SKM-1 treated with dmso at 0.1 percent for 144 hours (cell line): ENCODE data around the gene SLC16A2.
A peak's percentile ranks its signal among the peaks of the same experiment; 100 is the strongest.

ENCODE experiments used
- DNase-seq: peaks from one replicate; lab custom pipeline; 2025; ENCODE audit not compliant: unreplicated experiment; lab: John Stamatoyannopoulos, UW

Gene SLC16A2

GRCh38 chrX:74421036-74421739 lies at the start of gene SLC16A2:
Gene SLC16A2, plus strand, starts transcription at chrX:74421493. Its CDS starts 145 bp downstream, at chrX:74421638.
- peak; percentile 37 for DNase-seq

GRCh38 chrX:74372272-74372671 lies 49.0 kb upstream of the SLC16A2 start:
- DNase-seq = no peak

GRCh38 chrX:74377282-74377681 lies 44.0 kb upstream of the SLC16A2 start:
- DNase-seq = no peak

- peak; percentile 55 for DNase-seq
Measured at GRCh38 chrX:74382613-74383012, 38.7 kb upstream of the SLC16A2 start.

- peak; percentile 38 for DNase-seq
Measured at GRCh38 chrX:74383611-74384010, 37.7 kb upstream of the SLC16A2 start.

GRCh38 chrX:74389016-74389722 lies 32.1 kb upstream of the SLC16A2 start:
- no peak for DNase-seq

GRCh38 chrX:74395556-74395955 lies 25.7 kb upstream of the SLC16A2 start:
- no peak for DNase-seq

GRCh38 chrX:74405973-74406489 lies 15.3 kb upstream of the SLC16A2 start:
- DNase-seq = no peak

- DNase-seq = no peak
Measured at GRCh38 chrX:74408304-74408703, 13.0 kb upstream of the SLC16A2 start.

GRCh38 chrX:74419864-74420195 lies 1.5 kb upstream of the SLC16A2 start:
- DNase-seq = no peak

- DNase-seq = no peak
Measured at GRCh38 chrX:74420196-74421035, 877 bp upstream of the SLC16A2 start.

- no peak for DNase-seq
Measured at GRCh38 chrX:74421740-74422352, 553 bp downstream of the SLC16A2 start.

- DNase-seq = no peak
Measured at GRCh38 chrX:74422576-74423288, 1.4 kb downstream of the SLC16A2 start.

GRCh38 chrX:74423289-74423998 lies 2.2 kb downstream of the SLC16A2 start:
- no peak for DNase-seq

GRCh38 chrX:74426071-74426470 lies 4.8 kb downstream of the SLC16A2 start:
- no peak for DNase-seq

- no peak for DNase-seq
Measured at GRCh38 chrX:74426615-74427014, 5.3 kb downstream of the SLC16A2 start.

GRCh38 chrX:74431797-74432196 lies 10.5 kb downstream of the SLC16A2 start:
- peak; percentile 23 for DNase-seq

- DNase-seq = no peak
Measured at GRCh38 chrX:74434336-74434735, 13.0 kb downstream of the SLC16A2 start.

GRCh38 chrX:74437530-74437929 lies 16.2 kb downstream of the SLC16A2 start:
- no peak for DNase-seq

GRCh38 chrX:74438764-74439163 lies 17.5 kb downstream of the SLC16A2 start:
- DNase-seq = no peak
